HL-60/S4 (cell line): ENCODE results near the gene CPSF6.
"Not testable (repeated sequence)": the region's sequence is repeated elsewhere in the genome, so short reads cannot be mapped to it uniquely, and the experiment has no call there.

Source experiments
- in situ Hi-C: fragments of 300-500 bp; cut with MboI; formaldehyde crosslinking; loops from 2 replicates; pipeline ENCODE4 v1.14.3; 2022; ENCODE audit warnings: low sequenced_read_pairs

The CPSF6 gene

GRCh38 chr12:69316784-69317183 is 77.4 kb downstream of the CPSF6 start:
- in situ Hi-C loops = not testable (repeated sequence)

- in situ Hi-C loops = not testable (repeated sequence)
These were observed 77.9 kb downstream of the CPSF6 start for GRCh38 chr12:69317233-69317632.

GRCh38 chr12:69318225-69318624 is 78.9 kb downstream of the CPSF6 start:
- in situ Hi-C loops = no loop called here

- in situ Hi-C loops = no loop called here
These were observed 82.0 kb downstream of the CPSF6 start for GRCh38 chr12:69321351-69321750.
